SK-N-MC (cell line): ENCODE measurements around the gene PTPN18.
A peak's percentile ranks its signal among the peaks of the same experiment; 100 is the strongest.

Source experiments
- DNase-seq: peaks from one replicate; pipeline ENCODE4 v3.0.0-alpha.2; 2011; ENCODE audit warnings: low read depth, low spot score
- H3K27ac ChIP-seq: fragments of 200-600 bp; sonication (generic); 2 replicates; pipeline ENCODE4 v1.5.1; 2016; ENCODE audit warnings: mixed run types
- H3K36me3 ChIP-seq: fragments of 200-600 bp; sonication (generic); 2 replicates; pipeline ENCODE4 v1.6.1; 2017; ENCODE audit warnings: antibody characterized with exemption, low read length, mixed read lengths; ENCODE audit not compliant: insufficient read depth
- H3K4me3 ChIP-seq: fragments of 200-600 bp; sonication (generic); 2 replicates; pipeline ENCODE4 v1.5.1; 2016
- H3K9ac ChIP-seq: fragments of 200-600 bp; sonication (generic); 2 replicates; pipeline ENCODE4 v1.8.0; 2017; ENCODE audit warnings: mixed run types, mixed read lengths; ENCODE audit not compliant: insufficient read length
- H3K9me3 ChIP-seq: fragments of 200-600 bp; sonication (generic); 2 replicates; pipeline ENCODE4 v1.6.1; 2017; ENCODE audit warnings: low read depth, mild to moderate bottlenecking, antibody characterized with exemption, low read length, moderate library complexity, mixed read lengths
- EZH2 ChIP-seq: fragments of 200-600 bp; sonication (generic); IDR thresholded peaks from one replicate; pipeline ENCODE4 v1.6.1; 2017; ENCODE audit warnings: antibody characterized with exemption
- FOXP2 ChIP-seq: optimal IDR thresholded peaks from 2 replicates; pipeline ENCODE3; 2011; ENCODE audit warnings: mild to moderate bottlenecking, moderate library complexity; ENCODE audit not compliant: insufficient read depth; ENCODE audit errors: extremely low read length, control extremely low read depth
- POLR2AphosphoS5 ChIP-seq: IDR thresholded peaks from 2 replicates; pipeline ENCODE4 v1.6.1; 2012; ENCODE audit warnings: mild to moderate bottlenecking, low read depth, low read length, borderline replicate concordance

Gene PTPN18, protein sequence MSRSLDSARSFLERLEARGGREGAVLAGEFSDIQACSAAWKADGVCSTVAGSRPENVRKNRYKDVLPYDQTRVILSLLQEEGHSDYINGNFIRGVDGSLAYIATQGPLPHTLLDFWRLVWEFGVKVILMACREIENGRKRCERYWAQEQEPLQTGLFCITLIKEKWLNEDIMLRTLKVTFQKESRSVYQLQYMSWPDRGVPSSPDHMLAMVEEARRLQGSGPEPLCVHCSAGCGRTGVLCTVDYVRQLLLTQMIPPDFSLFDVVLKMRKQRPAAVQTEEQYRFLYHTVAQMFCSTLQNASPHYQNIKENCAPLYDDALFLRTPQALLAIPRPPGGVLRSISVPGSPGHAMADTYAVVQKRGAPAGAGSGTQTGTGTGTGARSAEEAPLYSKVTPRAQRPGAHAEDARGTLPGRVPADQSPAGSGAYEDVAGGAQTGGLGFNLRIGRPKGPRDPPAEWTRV

DNA sequence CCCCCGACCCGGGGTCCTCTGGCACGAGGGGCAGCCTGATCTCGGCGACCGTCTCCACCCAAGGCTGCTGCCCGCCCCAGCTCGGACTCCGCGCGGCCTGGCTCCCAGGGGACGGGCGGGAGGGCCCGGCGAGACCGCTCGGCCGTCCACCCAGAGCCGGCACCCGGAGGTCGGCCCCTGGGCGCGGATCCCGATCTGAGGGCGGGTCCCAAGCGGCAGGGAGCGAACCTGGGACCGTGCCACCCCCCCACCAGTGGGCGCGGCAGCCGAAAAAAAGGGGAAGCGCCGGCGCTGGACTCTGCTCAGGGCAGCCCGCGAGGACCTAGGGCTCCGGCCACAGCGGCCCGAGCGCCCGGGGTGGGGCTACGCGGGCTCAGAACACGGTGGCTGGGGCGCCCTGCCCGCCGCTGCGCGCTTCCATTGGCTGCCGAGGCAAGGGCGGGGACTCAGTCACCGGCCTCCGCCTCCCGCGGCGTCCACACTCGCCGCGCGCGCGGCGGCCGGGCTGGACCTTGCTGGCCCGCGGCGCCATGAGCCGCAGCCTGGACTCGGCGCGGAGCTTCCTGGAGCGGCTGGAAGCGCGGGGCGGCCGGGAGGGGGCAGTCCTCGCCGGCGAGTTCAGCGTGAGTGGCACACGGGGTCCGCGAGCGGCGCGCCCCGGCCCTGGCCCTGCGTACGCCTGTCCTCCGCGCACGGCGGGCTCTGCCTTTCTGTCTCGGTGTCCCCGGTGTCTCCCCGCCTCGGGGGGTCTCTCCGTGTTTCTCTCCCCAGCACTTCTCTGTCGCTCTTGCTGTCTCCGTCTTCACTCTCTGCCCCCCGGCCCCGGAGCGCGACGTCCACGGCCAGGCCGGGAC lies at the start of gene PTPN18:
PTPN18 (plus strand) TSS at position 479 of the 854 bp plus-strand sequence; CDS start at position 531, 52 bp downstream.
- Histone ChIP-seq H3K4me3 (peak within 1 kb of the TSS; percentile 78), H3K36me3 (no peaks in the 10 kb centered on the region), H3K9ac (peak within 1 kb of the TSS; percentile 53), H3K27ac (no peak within 1 kb of the TSS), H3K9me3 (no peaks in the 10 kb centered on the region)
- DNase-seq = no peak
- TF ChIP-seq FOXP2 (no peak), EZH2 (no peak), POLR2AphosphoS5 (no peak)

- Histone ChIP-seq H3K36me3 (no peaks in the 10 kb centered on the region), H3K9ac (no peak overlapping the region), H3K9me3 (no peaks in the 10 kb centered on the region), H3K4me3 (no peak overlapping the region), H3K27ac (no peak overlapping the region)
- TF ChIP-seq EZH2 (no peak), POLR2AphosphoS5 (no peak), FOXP2 (no peak)
- no peak for DNase-seq
Measured at GRCh38 chr2:130307850-130308249, 48.0 kb upstream of the PTPN18 start.

GRCh38 chr2:130310881-130311280 lies 45.0 kb upstream of the PTPN18 start:
- TF ChIP-seq EZH2 (no peak), POLR2AphosphoS5 (no peak), FOXP2 (no peak)

GRCh38 chr2:130313812-130314334 lies 42.0 kb upstream of the PTPN18 start:
- no peak for DNase-seq
- Histone ChIP-seq H3K36me3 (no peaks in the 10 kb centered on the region), H3K27ac (no peak overlapping the region), H3K9ac (no peak overlapping the region), H3K9me3 (no peaks in the 10 kb centered on the region), H3K4me3 (no peak overlapping the region)
- TF ChIP-seq FOXP2 (no peak), EZH2 (no peak), POLR2AphosphoS5 (no peak)

More at GRCh38 chr2:130310881-130311280, 45.0 kb upstream of the PTPN18 start:
- Histone ChIP-seq H3K27ac (no peak overlapping the region), H3K36me3 (no peaks in the 10 kb centered on the region), H3K9me3 (no peaks in the 10 kb centered on the region), H3K9ac (no peak overlapping the region), H3K4me3 (no peak overlapping the region)
- DNase-seq = no peak

DNA sequence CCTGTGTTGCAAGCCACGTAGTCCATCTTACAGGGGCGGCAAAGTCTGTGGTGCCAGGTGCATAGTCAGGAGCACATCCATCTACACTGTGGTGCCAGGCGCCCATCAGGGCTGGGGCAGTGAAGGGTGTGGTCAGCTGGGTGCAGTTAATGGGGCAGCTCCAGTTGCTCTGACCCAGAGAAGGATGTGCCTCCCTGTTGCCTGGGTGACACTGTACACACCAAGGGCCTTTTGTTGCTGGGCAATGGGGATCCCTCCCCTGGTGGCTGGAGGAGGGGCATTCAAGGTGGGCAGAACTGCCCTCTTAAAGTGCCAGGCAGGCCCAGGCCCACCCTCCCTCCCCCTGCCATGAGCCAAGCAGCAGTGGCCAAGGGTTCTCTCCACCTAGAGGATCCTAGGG lies 41.5 kb upstream of the PTPN18 start:
- DNase-seq = no peak
- no peaks in the 10 kb centered on the region for H3K9me3 ChIP-seq
- H3K4me3 ChIP-seq = no peak overlapping the region
- no peaks in the 10 kb centered on the region for H3K36me3 ChIP-seq
- no peak overlapping the region for H3K27ac ChIP-seq
- no peak overlapping the region for H3K9ac ChIP-seq
- no peak for TF ChIP-seq EZH2
- TF ChIP-seq FOXP2 = no peak
- no peak for TF ChIP-seq POLR2AphosphoS5

GRCh38 chr2:130316596-130316995 lies 39.3 kb upstream of the PTPN18 start:
- Histone ChIP-seq H3K9ac (no peak overlapping the region), H3K9me3 (no peaks in the 10 kb centered on the region), H3K36me3 (no peaks in the 10 kb centered on the region), H3K27ac (no peak overlapping the region), H3K4me3 (no peak overlapping the region)
- TF ChIP-seq EZH2 = no peak
- TF ChIP-seq POLR2AphosphoS5 = no peak
- TF ChIP-seq FOXP2 = no peak
- no peak for DNase-seq

DNA sequence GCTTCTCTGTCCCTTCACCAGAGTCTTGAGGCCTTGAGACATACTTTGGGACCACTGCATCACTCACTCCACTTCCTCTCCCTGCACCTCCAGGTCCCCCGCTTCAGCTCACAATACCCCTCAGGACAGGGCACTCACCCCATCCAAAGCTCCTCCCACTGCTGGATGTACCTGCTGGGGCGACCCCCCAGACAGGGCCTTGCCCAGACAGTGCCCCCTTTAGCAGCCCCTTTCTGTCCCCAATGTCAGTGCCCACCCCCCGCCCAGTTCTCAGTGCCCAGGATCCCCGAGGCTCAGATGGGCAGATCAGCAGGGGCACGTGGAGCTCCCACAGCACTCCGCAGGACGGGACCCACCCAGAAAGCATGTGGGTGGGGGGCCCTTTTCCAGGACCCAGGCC lies 37.0 kb upstream of the PTPN18 start:
- Histone ChIP-seq H3K36me3 (no peaks in the 10 kb centered on the region), H3K27ac (no peak overlapping the region), H3K9ac (no peak overlapping the region), H3K9me3 (no peaks in the 10 kb centered on the region), H3K4me3 (no peak overlapping the region)
- no peak for DNase-seq
- TF ChIP-seq FOXP2 (no peak), EZH2 (no peak), POLR2AphosphoS5 (no peak)

- TF ChIP-seq POLR2AphosphoS5 (no peak), FOXP2 (no peak), EZH2 (no peak)
- Histone ChIP-seq H3K4me3 (no peak overlapping the region), H3K27ac (no peak overlapping the region), H3K36me3 (no peaks in the 10 kb centered on the region), H3K9ac (no peak overlapping the region), H3K9me3 (no peaks in the 10 kb centered on the region)
- DNase-seq = no peak
Measured at GRCh38 chr2:130319536-130319935, 36.3 kb upstream of the PTPN18 start.
